Measurements from ENCODE around the gene MBNL3. TPM values are rescaled to one million over a fixed set of nuclear protein-coding genes. Genes with fewer than 3 reads are reported as not detected.

The MBNL3 gene
- total and polyA plus RNA-seq, 9 of the 15 experiments (the other 6 are each of a cell fraction or from before 2014, with no cell fraction given), result under 0.01 to 0.25 (median 0.16) TPM

GRCh38 chrX:132520213-132520612 lies 31.4 kb upstream of the MBNL3 start (continued):
- TF ChIP-seq PKNOX1 (IDR thresholded peaks at IDR 0.05) (no peak), ZC3H11A (IDR thresholded peaks at IDR 0.05; ENCODE audit: low read depth, low read length) (no peak)

GRCh38 chrX:132518401-132518800 lies 29.6 kb upstream of the MBNL3 start:
- ChIA-PET POLR2A (no interaction called here), CTCF (ENCODE audit: low intra/inter-chr PET ratio) (no interaction called here)
- 0% methylated on average over 1 of the region's 1 CpG for WGBS (ENCODE audit: insufficient coverage, low coverage, missing lambda C conversion rate)
- no peak for ATAC-seq
- no peaks in the 10 kb centered on the region for H3K4me1 ChIP-seq (replicated peaks in 1 of 2; ENCODE audit: control insufficient read depth in 2 of 2, insufficient read depth in 2 of 2, low read length in 2 of 2)
- no peak overlapping the region for H3K27ac ChIP-seq (ENCODE audit: extremely low read depth, low read depth, low read length)
- H3K36me3 ChIP-seq (ENCODE audit: control insufficient read depth, insufficient read depth, low read length), result no peaks in the 10 kb centered on the region
- no peaks in the 10 kb centered on the region for H3K9me1 ChIP-seq (ENCODE audit: control insufficient read depth, insufficient read depth, low read length)
- no peak for FAIRE-seq
- TF ChIP-seq MAFK (IDR thresholded peaks at IDR 0.05; ENCODE audit: low read length) (peak; percentile 26; the same call in 1 of the 2 replicates), ZNF316 (IDR thresholded peaks at IDR 0.05) (peak; percentile 57), MAFG (tag; conservative IDR thresholded peaks at IDR 0.05) (peak; percentile 33; the same call in 1 of the 2 replicates), RBBP5 (IDR thresholded peaks at IDR 0.05; ENCODE audit: borderline replicate concordance, insufficient read depth, low read length, poor library complexity, severe bottlenecking) (no peak), KDM1A (IDR thresholded peaks at IDR 0.05) (no peak)
- intact Hi-C loops (cut with micrococcal nuclease) (no loop called here), in situ Hi-C loops (cut with MboI) (no loop called here)
- H3K79me2 ChIP-seq (ENCODE audit: control insufficient read depth, insufficient read depth, low read length), result no peaks in the 10 kb centered on the region
- H3K4me3 ChIP-seq, result no peak overlapping the region
- H3K9me3 ChIP-seq (replicated peaks; ENCODE audit: control insufficient read depth, insufficient read depth, low read depth, low read length), result no peaks in the 10 kb centered on the region
- BruUV-seq (replicated peaks), result no TSS peak
- no peaks in the 10 kb centered on the region for H3K27me3 ChIP-seq (ENCODE audit: control insufficient read depth in 2 of 2, insufficient read depth in 2 of 2, low read length in 2 of 2)
- no peak overlapping the region for H3K4me2 ChIP-seq (ENCODE audit: insufficient read depth, low read length)
- H4K20me1 ChIP-seq (replicated peaks; ENCODE audit: control insufficient read depth, insufficient read depth, low read length), result no peaks in the 10 kb centered on the region
- no peak overlapping the region for H2AFZ ChIP-seq (ENCODE audit: low read depth, low read length)
- DNase-seq (ENCODE audit: extremely low read depth in 1 of 4, low spot score in 3 of 4), result no peak
- H3K9ac ChIP-seq (ENCODE audit: insufficient read depth in 1 of 2, low read depth in 2 of 2, low read length in 2 of 2), result no peak overlapping the region
